Measurements from ENCODE around the gene TBC1D9.

TBC1D9 gene

GRCh38 chr4:140704392-140704960 is 51.7 kb downstream of the TBC1D9 start:
- DNase-seq, result no peak
- TF ChIP-seq GATA1 (IDR thresholded peaks at IDR 0.05; ENCODE audit: low read depth, low read length) (no peak), POLR2A (IDR thresholded peaks at IDR 0.05; ENCODE audit: low read length) (no peak)

GRCh38 chr4:140703463-140703862 is 52.7 kb downstream of the TBC1D9 start:
- no peak for DNase-seq
- no peak for TF ChIP-seq GATA1 (IDR thresholded peaks at IDR 0.05; ENCODE audit: low read depth, low read length)
- TF ChIP-seq POLR2A (IDR thresholded peaks at IDR 0.05; ENCODE audit: low read length), result no peak

GRCh38 chr4:140702096-140702757 is 54.0 kb downstream of the TBC1D9 start:
- no peak for TF ChIP-seq POLR2A (IDR thresholded peaks at IDR 0.05; ENCODE audit: low read length)
- no peak for TF ChIP-seq GATA1 (IDR thresholded peaks at IDR 0.05; ENCODE audit: low read depth, low read length)
- DNase-seq, result no peak

- DNase-seq, result no peak
- TF ChIP-seq POLR2A (IDR thresholded peaks at IDR 0.05; ENCODE audit: low read length) (no peak), GATA1 (IDR thresholded peaks at IDR 0.05; ENCODE audit: low read depth, low read length) (no peak)
Observed at GRCh38 chr4:140701071-140701470, 55.1 kb downstream of the TBC1D9 start.

GRCh38 chr4:140697709-140698560 is 58.2 kb downstream of the TBC1D9 start:
- no peak for TF ChIP-seq GATA1 (IDR thresholded peaks at IDR 0.05; ENCODE audit: low read depth, low read length)
- no peak for TF ChIP-seq POLR2A (IDR thresholded peaks at IDR 0.05; ENCODE audit: low read length)
- DNase-seq, result no peak

- TF ChIP-seq POLR2A (IDR thresholded peaks at IDR 0.05; ENCODE audit: low read length), result no peak
- DNase-seq, result no peak
Observed at GRCh38 chr4:140695483-140695882, 60.7 kb downstream of the TBC1D9 start.

GRCh38 chr4:140693562-140693961 is 62.6 kb downstream of the TBC1D9 start:
- TF ChIP-seq POLR2A (IDR thresholded peaks at IDR 0.05; ENCODE audit: low read length) (no peak), GATA1 (IDR thresholded peaks at IDR 0.05; ENCODE audit: low read depth, low read length) (no peak)
- no peak for DNase-seq

GRCh38 chr4:140691369-140691768 is 64.8 kb downstream of the TBC1D9 start:
- DNase-seq, result no peak
- TF ChIP-seq POLR2A (IDR thresholded peaks at IDR 0.05; ENCODE audit: low read length), result no peak
- TF ChIP-seq GATA1 (IDR thresholded peaks at IDR 0.05; ENCODE audit: low read depth, low read length), result no peak

GRCh38 chr4:140690093-140690492 is 66.1 kb downstream of the TBC1D9 start:
- TF ChIP-seq POLR2A (IDR thresholded peaks at IDR 0.05; ENCODE audit: low read length), result no peak
- no peak for TF ChIP-seq GATA1 (IDR thresholded peaks at IDR 0.05; ENCODE audit: low read depth, low read length)
- DNase-seq, result no peak

- no peak for DNase-seq
- TF ChIP-seq GATA1 (IDR thresholded peaks at IDR 0.05; ENCODE audit: low read depth, low read length), result no peak
Observed at GRCh38 chr4:140689623-140690022, 66.6 kb downstream of the TBC1D9 start.

- DNase-seq, result no peak
- TF ChIP-seq GATA1 (IDR thresholded peaks at IDR 0.05; ENCODE audit: low read depth, low read length), result no peak
- no peak for TF ChIP-seq POLR2A (IDR thresholded peaks at IDR 0.05; ENCODE audit: low read length)
Observed at GRCh38 chr4:140688711-140689598, 67.2 kb downstream of the TBC1D9 start.

- TF ChIP-seq GATA1 (IDR thresholded peaks at IDR 0.05; ENCODE audit: low read depth, low read length) (no peak), POLR2A (IDR thresholded peaks at IDR 0.05; ENCODE audit: low read length) (no peak)
- no peak for DNase-seq
Observed at GRCh38 chr4:140686796-140687195, 69.4 kb downstream of the TBC1D9 start.

- no peak for DNase-seq
- no peak for TF ChIP-seq POLR2A (IDR thresholded peaks at IDR 0.05; ENCODE audit: low read length)
- no peak for TF ChIP-seq GATA1 (IDR thresholded peaks at IDR 0.05; ENCODE audit: low read depth, low read length)
Observed at GRCh38 chr4:140684314-140684713, 71.9 kb downstream of the TBC1D9 start.

- DNase-seq, result no peak
- TF ChIP-seq GATA1 (IDR thresholded peaks at IDR 0.05; ENCODE audit: low read depth, low read length) (no peak), POLR2A (IDR thresholded peaks at IDR 0.05; ENCODE audit: low read length) (no peak)
Observed at GRCh38 chr4:140681201-140681600, 75.0 kb downstream of the TBC1D9 start.
